Measurements from ENCODE around the gene FHOD1. TPM values are rescaled to one million over a fixed set of nuclear protein-coding genes. Genes with fewer than 3 reads are reported as not detected.

The FHOD1 gene
- total and polyA plus RNA-seq, 10 of the 15 experiments (the other 5 are each of a cell fraction or from before 2014, with no cell fraction given): 8.9 to 65.7 (median 18.1) TPM

DNA sequence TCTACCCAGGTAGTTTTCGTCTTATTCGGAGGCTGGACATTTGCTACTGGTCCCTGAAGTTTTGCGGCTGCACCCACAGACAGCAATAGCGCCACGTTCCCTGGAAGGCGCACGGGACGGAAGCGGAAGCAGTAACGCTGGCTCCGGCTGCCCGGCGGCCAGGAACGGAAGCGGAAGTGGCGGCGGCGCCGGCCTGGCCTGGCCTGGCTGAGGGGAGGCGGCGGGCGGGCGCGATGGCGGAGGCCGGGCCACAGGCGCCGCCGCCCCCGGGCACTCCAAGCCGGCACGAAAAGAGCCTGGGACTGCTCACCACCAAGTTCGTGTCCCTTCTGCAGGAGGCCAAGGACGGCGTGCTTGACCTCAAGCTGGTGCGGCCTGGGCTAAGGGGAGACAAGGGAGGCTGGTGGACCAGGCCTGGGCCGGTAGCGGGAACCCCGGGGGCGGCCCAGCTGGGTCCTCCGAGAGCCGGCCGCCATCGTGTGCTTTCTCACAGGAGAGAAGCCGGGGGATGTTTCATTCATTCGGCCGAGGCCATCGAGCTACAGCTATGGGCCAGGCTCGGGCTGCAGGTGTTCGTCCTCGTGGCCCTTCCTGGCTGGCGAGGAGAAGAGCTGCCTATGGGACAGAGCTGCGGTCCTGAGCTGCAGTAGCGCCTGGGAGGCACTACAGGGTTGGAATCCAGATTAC lies 55.1 kb downstream of the FHOD1 start, which contains the start of gene E2F4 (continued):
- TF ChIP-seq, protein P1, sequence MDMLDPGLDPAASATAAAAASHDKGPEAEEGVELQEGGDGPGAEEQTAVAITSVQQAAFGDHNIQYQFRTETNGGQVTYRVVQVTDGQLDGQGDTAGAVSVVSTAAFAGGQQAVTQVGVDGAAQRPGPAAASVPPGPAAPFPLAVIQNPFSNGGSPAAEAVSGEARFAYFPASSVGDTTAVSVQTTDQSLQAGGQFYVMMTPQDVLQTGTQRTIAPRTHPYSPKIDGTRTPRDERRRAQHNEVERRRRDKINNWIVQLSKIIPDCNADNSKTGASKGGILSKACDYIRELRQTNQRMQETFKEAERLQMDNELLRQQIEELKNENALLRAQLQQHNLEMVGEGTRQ (IDR thresholded peaks at IDR 0.05; ENCODE audit: borderline replicate concordance, low read depth, low read length): no peak
- no peak for TF ChIP-seq RBBP5 (conservative IDR thresholded peaks at IDR 0.05)
- TF ChIP-seq, protein P2, sequence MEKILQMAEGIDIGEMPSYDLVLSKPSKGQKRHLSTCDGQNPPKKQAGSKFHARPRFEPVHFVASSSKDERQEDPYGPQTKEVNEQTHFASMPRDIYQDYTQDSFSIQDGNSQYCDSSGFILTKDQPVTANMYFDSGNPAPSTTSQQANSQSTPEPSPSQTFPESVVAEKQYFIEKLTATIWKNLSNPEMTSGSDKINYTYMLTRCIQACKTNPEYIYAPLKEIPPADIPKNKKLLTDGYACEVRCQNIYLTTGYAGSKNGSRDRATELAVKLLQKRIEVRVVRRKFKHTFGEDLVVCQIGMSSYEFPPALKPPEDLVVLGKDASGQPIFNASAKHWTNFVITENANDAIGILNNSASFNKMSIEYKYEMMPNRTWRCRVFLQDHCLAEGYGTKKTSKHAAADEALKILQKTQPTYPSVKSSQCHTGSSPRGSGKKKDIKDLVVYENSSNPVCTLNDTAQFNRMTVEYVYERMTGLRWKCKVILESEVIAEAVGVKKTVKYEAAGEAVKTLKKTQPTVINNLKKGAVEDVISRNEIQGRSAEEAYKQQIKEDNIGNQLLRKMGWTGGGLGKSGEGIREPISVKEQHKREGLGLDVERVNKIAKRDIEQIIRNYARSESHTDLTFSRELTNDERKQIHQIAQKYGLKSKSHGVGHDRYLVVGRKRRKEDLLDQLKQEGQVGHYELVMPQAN (conservative IDR thresholded peaks at IDR 0.05): peak; percentile 96
- TF ChIP-seq, protein P3, sequence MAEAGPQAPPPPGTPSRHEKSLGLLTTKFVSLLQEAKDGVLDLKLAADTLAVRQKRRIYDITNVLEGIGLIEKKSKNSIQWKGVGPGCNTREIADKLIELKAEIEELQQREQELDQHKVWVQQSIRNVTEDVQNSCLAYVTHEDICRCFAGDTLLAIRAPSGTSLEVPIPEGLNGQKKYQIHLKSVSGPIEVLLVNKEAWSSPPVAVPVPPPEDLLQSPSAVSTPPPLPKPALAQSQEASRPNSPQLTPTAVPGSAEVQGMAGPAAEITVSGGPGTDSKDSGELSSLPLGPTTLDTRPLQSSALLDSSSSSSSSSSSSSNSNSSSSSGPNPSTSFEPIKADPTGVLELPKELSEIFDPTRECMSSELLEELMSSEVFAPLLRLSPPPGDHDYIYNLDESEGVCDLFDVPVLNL (IDR thresholded peaks at IDR 0.05; ENCODE audit: low read depth, low read length): no peak
- TF ChIP-seq RFX5 (IDR thresholded peaks at IDR 0.05; ENCODE audit: low read depth, low read length): no peak
- peak; percentile 67 for TF ChIP-seq CREM (IDR thresholded peaks at IDR 0.05; ENCODE audit: low read depth)
- TF ChIP-seq TBL1XR1 (IDR thresholded peaks at IDR 0.05; ENCODE audit: low read depth, low read length): no peak
- TF ChIP-seq NR2F1 (conservative IDR thresholded peaks at IDR 0.05): peak; percentile 60; the same call in 1 of the 2 replicates
- no peak for TF ChIP-seq CTCF (IDR thresholded peaks at IDR 0.05 in 2 of 3, conservative IDR thresholded peaks at IDR 0.05 in 1 of 3; ENCODE audit: control insufficient read depth in 2 of 3, extremely low read depth in 1 of 3, insufficient read depth in 1 of 3, low read depth in 3 of 3, low read length in 3 of 3)
- peak; percentile 41; the same call in 1 of the 2 replicates for TF ChIP-seq STAT1 (conservative IDR thresholded peaks at IDR 0.05)
- no peak for TF ChIP-seq SMC3 (IDR thresholded peaks at IDR 0.05; ENCODE audit: borderline replicate concordance, low read length)
- TF ChIP-seq CEBPZ (IDR thresholded peaks at IDR 0.05; ENCODE audit: low read depth, low read length): no peak
- no peak for TF ChIP-seq MTA3 (IDR thresholded peaks at IDR 0.05; ENCODE audit: borderline replicate concordance, low read length)
- no peak for TF ChIP-seq CBX5 (IDR thresholded peaks at IDR 0.05; ENCODE audit: low read depth)
- TF ChIP-seq, protein P4, sequence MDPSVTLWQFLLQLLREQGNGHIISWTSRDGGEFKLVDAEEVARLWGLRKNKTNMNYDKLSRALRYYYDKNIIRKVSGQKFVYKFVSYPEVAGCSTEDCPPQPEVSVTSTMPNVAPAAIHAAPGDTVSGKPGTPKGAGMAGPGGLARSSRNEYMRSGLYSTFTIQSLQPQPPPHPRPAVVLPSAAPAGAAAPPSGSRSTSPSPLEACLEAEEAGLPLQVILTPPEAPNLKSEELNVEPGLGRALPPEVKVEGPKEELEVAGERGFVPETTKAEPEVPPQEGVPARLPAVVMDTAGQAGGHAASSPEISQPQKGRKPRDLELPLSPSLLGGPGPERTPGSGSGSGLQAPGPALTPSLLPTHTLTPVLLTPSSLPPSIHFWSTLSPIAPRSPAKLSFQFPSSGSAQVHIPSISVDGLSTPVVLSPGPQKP (IDR thresholded peaks at IDR 0.05; ENCODE audit: low read depth, low read length): peak; percentile 89
- no peak for TF ChIP-seq ZBED1 (IDR thresholded peaks at IDR 0.05; ENCODE audit: borderline replicate concordance)
- no peak for TF ChIP-seq MEF2B (IDR thresholded peaks at IDR 0.05; ENCODE audit: partially characterized antibody, poor library complexity, severe bottlenecking)
- no peak for TF ChIP-seq NFYA (IDR thresholded peaks at IDR 0.05; ENCODE audit: borderline replicate concordance, low read depth, low read length)
- peak; percentile 73 for TF ChIP-seq NBN (IDR thresholded peaks at IDR 0.05)

Measured in GM12878 (cell line).